Measurements from ENCODE around the gene TESK1.
"Not testable (repeated sequence)": the region's sequence is repeated elsewhere in the genome, so short reads cannot be mapped to it uniquely, and the experiment has no call there.

DNA sequence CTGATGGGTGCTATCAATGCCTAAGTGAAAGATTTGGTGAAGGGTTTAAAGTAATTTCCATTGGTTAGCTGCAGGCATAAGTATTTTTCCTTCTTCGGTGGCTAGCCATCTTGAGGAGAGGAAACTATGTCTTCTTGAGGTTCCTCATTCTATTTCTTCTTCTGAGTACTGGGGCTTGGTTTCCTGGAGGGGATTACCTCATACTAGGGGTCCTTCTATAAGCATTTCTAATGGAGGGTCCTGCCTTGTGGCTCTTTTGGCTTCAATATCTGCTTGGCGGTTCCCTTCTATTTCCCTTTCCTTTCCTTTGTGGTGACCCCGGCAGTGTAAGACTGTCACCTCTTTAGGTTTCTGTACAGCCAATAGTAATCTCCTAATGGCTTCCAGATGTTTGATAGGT, 36.4 kb downstream of the TESK1 start:
- not testable (repeated sequence) for TF ChIP-seq MAX (IDR thresholded peaks at IDR 0.05); TAF7 (optimal IDR thresholded peaks at IDR 0.05; ENCODE audit: borderline replicate concordance, low read depth, low read length); CEBPB (IDR thresholded peaks at IDR 0.05; ENCODE audit: low read depth, low read length); SP1 (IDR thresholded peaks at IDR 0.05; ENCODE audit: low read depth, low read length); POLR2A (IDR thresholded peaks at IDR 0.05; ENCODE audit: control extremely low read depth in 1 of 2, low read depth in 2 of 2, low read length in 2 of 2)
- TF ChIP-seq, protein P1, sequence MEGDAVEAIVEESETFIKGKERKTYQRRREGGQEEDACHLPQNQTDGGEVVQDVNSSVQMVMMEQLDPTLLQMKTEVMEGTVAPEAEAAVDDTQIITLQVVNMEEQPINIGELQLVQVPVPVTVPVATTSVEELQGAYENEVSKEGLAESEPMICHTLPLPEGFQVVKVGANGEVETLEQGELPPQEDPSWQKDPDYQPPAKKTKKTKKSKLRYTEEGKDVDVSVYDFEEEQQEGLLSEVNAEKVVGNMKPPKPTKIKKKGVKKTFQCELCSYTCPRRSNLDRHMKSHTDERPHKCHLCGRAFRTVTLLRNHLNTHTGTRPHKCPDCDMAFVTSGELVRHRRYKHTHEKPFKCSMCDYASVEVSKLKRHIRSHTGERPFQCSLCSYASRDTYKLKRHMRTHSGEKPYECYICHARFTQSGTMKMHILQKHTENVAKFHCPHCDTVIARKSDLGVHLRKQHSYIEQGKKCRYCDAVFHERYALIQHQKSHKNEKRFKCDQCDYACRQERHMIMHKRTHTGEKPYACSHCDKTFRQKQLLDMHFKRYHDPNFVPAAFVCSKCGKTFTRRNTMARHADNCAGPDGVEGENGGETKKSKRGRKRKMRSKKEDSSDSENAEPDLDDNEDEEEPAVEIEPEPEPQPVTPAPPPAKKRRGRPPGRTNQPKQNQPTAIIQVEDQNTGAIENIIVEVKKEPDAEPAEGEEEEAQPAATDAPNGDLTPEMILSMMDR (IDR thresholded peaks at IDR 0.05; ENCODE audit: control extremely low read depth in 1 of 3, insufficient read depth in 1 of 3, low read depth in 1 of 3, low read length in 3 of 3): not testable (repeated sequence)
